H1 (cell line): ENCODE results near the gene NTRK2. TPM values are rescaled to one million over a fixed set of nuclear protein-coding genes. Genes with fewer than 3 reads are reported as not detected.

Experiments used
- CTCF ChIA-PET: fragments of 300-600 bp; sonication (Branson Sonifier 250); formaldehyde crosslinking; loops from one replicate; lab custom pipeline; 2021; ENCODE audit not compliant: partially characterized antibody; lab: Charles Lee
- POLR2A ChIA-PET: fragments of 300-600 bp; sonication (Branson Sonifier 250); formaldehyde crosslinking; loops from one replicate; lab custom pipeline; 2021; ENCODE audit warnings: inconsistent platforms; ENCODE audit not compliant: partially characterized antibody; lab: Charles Lee
- DNase-seq, 2 experiments: peaks; one replicate each; pipeline versions ENCODE4 v3.0.0 to v3.0.0-alpha.2; 2010 to 2022; ENCODE audit warnings: low spot score in 2 of 2, low read depth in 1 of 2, mixed read lengths in 1 of 2
- FAIRE-seq: peaks from 2 replicates; lab custom pipeline; 2011; peaks lifted over from hg19 to GRCh38; lab: Jason Lieb, UNC
- H2AFZ ChIP-seq: 2 replicates; pipeline ENCODE4 v1.8.1; 2012; ENCODE audit warnings: low read length, inconsistent platforms
- H2AK5ac ChIP-seq: 2 replicates; pipeline ENCODE4 v1.6.1; 2013; ENCODE audit warnings: low read depth, low read length
- H2BK120ac ChIP-seq: replicated peaks from 2 replicates; pipeline ENCODE3; 2013; ENCODE audit warnings: low read depth, low read length, inconsistent platforms
- H2BK12ac ChIP-seq: 2 replicates; pipeline ENCODE4 v1.6.1; 2013; ENCODE audit warnings: low read depth, low read length
- H2BK15ac ChIP-seq: 2 replicates; pipeline ENCODE4 v1.6.1; 2013; ENCODE audit warnings: low read length
- H2BK20ac ChIP-seq: 2 replicates; pipeline ENCODE4 v1.6.1; 2013; ENCODE audit warnings: low read length
- H2BK5ac ChIP-seq: 2 replicates; pipeline ENCODE4 v1.6.1; 2013; ENCODE audit warnings: low read depth, low read length
- H3K14ac ChIP-seq: 2 replicates; pipeline ENCODE4 v1.6.1; 2013; ENCODE audit warnings: inconsistent platforms; ENCODE audit not compliant: insufficient read length
- H3K18ac ChIP-seq: 2 replicates; pipeline ENCODE4 v1.6.1; 2013; ENCODE audit warnings: low read length; ENCODE audit errors: extremely low read depth
- H3K23ac ChIP-seq: 2 replicates; pipeline ENCODE4 v1.6.1; 2013; ENCODE audit warnings: inconsistent platforms; ENCODE audit not compliant: insufficient read length
- H3K23me2 ChIP-seq: 2 replicates; pipeline ENCODE4 v1.6.1; 2013; ENCODE audit warnings: low read depth, low read length
- H3K27ac ChIP-seq: 2 replicates; pipeline ENCODE4 v1.6.1; 2011; ENCODE audit warnings: low read depth, low read length, inconsistent platforms
- H3K27me3 ChIP-seq, 4 experiments: replicated peaks in 1 of 4; 1 replicate in 1 of 4; 2 replicates in 3 of 4; pipeline versions ENCODE4 v1.6.1 to v1.8.1; 2011 to 2013; ENCODE audit warnings: low read length in 3 of 4, mild to moderate bottlenecking in 3 of 4, inconsistent platforms in 2 of 4, mixed read lengths in 2 of 4, moderate library complexity in 1 of 4; ENCODE audit not compliant: control insufficient read depth in 3 of 4, insufficient read depth in 3 of 4; ENCODE audit errors: extremely low read depth in 1 of 4
- H3K36me3 ChIP-seq, 4 experiments: 2 replicates each; pipeline versions ENCODE4 v1.6.1 to v1.8.1; 2011 to 2013; ENCODE audit warnings: mild to moderate bottlenecking in 4 of 4, low read length in 3 of 4, moderate library complexity in 2 of 4, control low read depth in 1 of 4, inconsistent platforms in 1 of 4; ENCODE audit not compliant: insufficient read depth in 4 of 4, control insufficient read depth in 2 of 4
- H3K4ac ChIP-seq: replicated peaks from 2 replicates; pipeline ENCODE3; 2013; ENCODE audit warnings: low read length, low read depth, mixed read lengths, inconsistent platforms; ENCODE audit not compliant: insufficient read length
- H3K4me1 ChIP-seq, 4 experiments: replicated peaks in 1 of 4; 1 replicate in 1 of 4; 2 replicates in 3 of 4; pipeline versions ENCODE4 v1.6.1 to v1.8.1; 2011 to 2013; ENCODE audit warnings: low read length in 3 of 4, inconsistent platforms in 2 of 4, mixed read lengths in 1 of 4; ENCODE audit not compliant: insufficient read depth in 4 of 4, control insufficient read depth in 3 of 4
- H3K4me2 ChIP-seq, 2 experiments: 2 replicates each; pipeline versions ENCODE4 v1.6.1 to v1.8.1; 2011 to 2013; ENCODE audit warnings: low read depth in 2 of 2, low read length in 2 of 2, control low read depth in 1 of 2, inconsistent platforms in 1 of 2, mild to moderate bottlenecking in 1 of 2; ENCODE audit not compliant: insufficient read depth in 1 of 2
- H3K4me3 ChIP-seq, 4 experiments: fragments of 200-600, 300-600 bp in 1 of 4; sonication (generic), shearing (Covaris generic), sonication (Bioruptor Twin) in 1 of 4; 2 replicates each; pipeline versions ENCODE4 v1.5.1 to v1.8.1; 2011 to 2016; ENCODE audit warnings: low read length in 4 of 4, low read depth in 3 of 4, control low read depth in 2 of 4, inconsistent platforms in 2 of 4, mild to moderate bottlenecking in 2 of 4, mixed read lengths in 1 of 4, moderate library complexity in 1 of 4; ENCODE audit not compliant: insufficient read depth in 2 of 4; ENCODE audit errors: extremely low read depth in 1 of 4
- H3K56ac ChIP-seq: replicated peaks from 2 replicates; pipeline ENCODE3; 2013; ENCODE audit warnings: low read depth, mild to moderate bottlenecking, mixed read lengths, low read length, inconsistent platforms; ENCODE audit not compliant: insufficient read length
- H3K79me1 ChIP-seq: 2 replicates; pipeline ENCODE4 v1.6.1; 2013; ENCODE audit warnings: low read depth, low read length, control low read depth
- H3K79me2 ChIP-seq, 2 experiments: 2 replicates each; pipeline versions ENCODE4 v1.6.1 to v1.8.1; 2012 to 2013; ENCODE audit warnings: low read length in 2 of 2, mild to moderate bottlenecking in 2 of 2, inconsistent platforms in 1 of 2; ENCODE audit not compliant: insufficient read depth in 2 of 2, control insufficient read depth in 1 of 2
- H3K9ac ChIP-seq, 4 experiments: replicated peaks in 1 of 4; 1 replicate in 1 of 4; 2 replicates in 3 of 4; pipeline versions ENCODE4 v1.6.1 to v1.8.1; 2011 to 2013; ENCODE audit warnings: low read depth in 3 of 4, low read length in 3 of 4, control low read depth in 2 of 4, mild to moderate bottlenecking in 2 of 4, moderate library complexity in 2 of 4, inconsistent platforms in 1 of 4; ENCODE audit errors: extremely low read depth in 1 of 4
- H3K9me3 ChIP-seq, 2 experiments: 2 replicates each; pipeline versions ENCODE4 v1.6.1 to v1.8.1; 2012 to 2013; ENCODE audit warnings: mild to moderate bottlenecking in 2 of 2, moderate library complexity in 2 of 2, control low read depth in 1 of 2, inconsistent platforms in 1 of 2, low read depth in 1 of 2, low read length in 1 of 2, mixed read lengths in 1 of 2; ENCODE audit not compliant: insufficient read depth in 2 of 2
- H4K20me1 ChIP-seq, 2 experiments: replicated peaks in 1 of 2; 2 replicates each; pipeline versions ENCODE3 to v1.8.1; 2011 to 2013; ENCODE audit warnings: inconsistent platforms in 2 of 2, low read length in 2 of 2, mild to moderate bottlenecking in 1 of 2; ENCODE audit not compliant: insufficient read depth in 2 of 2, control insufficient read depth in 1 of 2
- H4K5ac ChIP-seq: 2 replicates; pipeline ENCODE4 v1.6.1; 2013; ENCODE audit warnings: low read length, low read depth, mixed read lengths, inconsistent platforms; ENCODE audit not compliant: insufficient read length
- H4K8ac ChIP-seq: 2 replicates; pipeline ENCODE4 v1.8.0; 2013; ENCODE audit warnings: mild to moderate bottlenecking, moderate library complexity, low read length, inconsistent platforms; ENCODE audit not compliant: insufficient read depth; ENCODE audit errors: extremely low read depth
- H4K91ac ChIP-seq: replicated peaks from 2 replicates; pipeline ENCODE3; 2013; ENCODE audit warnings: low read length, mixed read lengths, inconsistent platforms; ENCODE audit not compliant: insufficient read length
- BCL11A ChIP-seq, 2 experiments: IDR thresholded peaks; one replicate each; pipeline ENCODE4 v1.6.1; 2011; ENCODE audit warnings: low read depth in 2 of 2, low read length in 2 of 2, mild to moderate bottlenecking in 2 of 2
- CHD1 ChIP-seq: IDR thresholded peaks from 2 replicates; pipeline ENCODE4 v1.6.1; 2012; ENCODE audit warnings: low read depth, low read length, improper control_type of control experiment
- EGR1 ChIP-seq: IDR thresholded peaks from 2 replicates; pipeline ENCODE4 v1.6.1; 2011; ENCODE audit warnings: low read depth, low read length, borderline replicate concordance
- EP300 ChIP-seq, 2 experiments: IDR thresholded peaks; 1 replicate in 1 of 2; 2 replicates in 1 of 2; pipeline ENCODE4 v1.6.1; 2011 to 2012; ENCODE audit warnings: low read depth in 2 of 2, low read length in 2 of 2, mild to moderate bottlenecking in 2 of 2, borderline replicate concordance in 1 of 2, inconsistent platforms in 1 of 2, moderate library complexity in 1 of 2
- HDAC2 ChIP-seq, 2 experiments: fragments of 300-600 bp in 1 of 2; sonication (generic) in 1 of 2; IDR thresholded peaks; 2 replicates each; pipeline ENCODE4 v1.6.1; 2011 to 2012; ENCODE audit warnings: low read depth in 2 of 2, low read length in 2 of 2, mild to moderate bottlenecking in 2 of 2, moderate library complexity in 2 of 2, borderline replicate concordance in 1 of 2, inconsistent platforms in 1 of 2
- MAFK ChIP-seq: IDR thresholded peaks from 2 replicates; pipeline ENCODE4 v1.6.1; 2012; ENCODE audit warnings: low read depth, mild to moderate bottlenecking, improper control_type of control experiment, low read length
- RBBP5 ChIP-seq: IDR thresholded peaks from 2 replicates; pipeline ENCODE4 v1.7.1; 2012; ENCODE audit warnings: low read depth, mild to moderate bottlenecking, inconsistent platforms, low read length, moderate library complexity, borderline replicate concordance
- RFX5 ChIP-seq: IDR thresholded peaks from 2 replicates; pipeline ENCODE4 v1.6.1; 2011; ENCODE audit warnings: low read depth, low read length, improper control_type of control experiment, borderline replicate concordance
- SIX5 ChIP-seq: IDR thresholded peaks from 2 replicates; pipeline ENCODE4 v1.6.1; 2011; ENCODE audit warnings: mild to moderate bottlenecking, low read depth, low read length
- SRF ChIP-seq: IDR thresholded peaks from 2 replicates; pipeline ENCODE4 v1.6.1; 2011; ENCODE audit warnings: mild to moderate bottlenecking, low read depth, low read length, moderate library complexity
- TAF7 ChIP-seq: optimal IDR thresholded peaks from 2 replicates; pipeline ENCODE3; 2011; ENCODE audit warnings: low read depth, mild to moderate bottlenecking, inconsistent platforms, low read length, moderate library complexity, borderline replicate concordance
- WGBS, 2 experiments: shearing (Covaris generic) in 1 of 2; methylation state at CpG; one replicate each; pipeline versions ENCODE4 v1.1.6 to v1.1.7; 2013 to 2015; ENCODE audit warnings: low lambda C conversion rate in 2 of 2, mixed read lengths in 2 of 2, inconsistent platforms in 1 of 2, low coverage in 1 of 2, missing lambda C conversion rate in 1 of 2; ENCODE audit not compliant: insufficient replicate concordance in 2 of 2, insufficient coverage in 1 of 2, insufficient read length in 1 of 2; ENCODE audit errors: extremely low coverage in 1 of 2, missing lambda C conversion rate in 1 of 2; 5-methylcytosine and 5-hydroxymethylcytosine counted together
- polyA plus RNA-seq, 7 experiments: library from polyadenylated mRNA; depleted of rRNA in 3 of 7; stranded (reverse) in 5 of 7; unstranded in 2 of 7; fragments of >200 nt in 5 of 7; fragments of 200-250 nt in 2 of 7; gene quantifications; 1 replicate in 5 of 7; 2 replicates in 1 of 7; 4 replicates in 1 of 7; pipeline versions ENCODE4 v1.2.1 to v1.2.3, GENCODE V29; 2011 to 2013; ENCODE audit warnings: missing spikeins in 2 of 7, mixed read lengths in 2 of 7
- total RNA-seq: library from RNA; stranded (reverse); fragmentation: NEBNext Ultra II Directional; extraction: Animal tissue kit (Norgen Biotek cat#: 25700); gene quantifications from 2 replicates; pipeline ENCODE4 v1.2.1, GENCODE V29; 2021
- TF ChIP-seq, protein P1 (sequence below): IDR thresholded peaks from 2 replicates; pipeline ENCODE4 v1.6.1; 2012; ENCODE audit warnings: low read length, inconsistent platforms

The NTRK2 gene
- total and polyA plus RNA-seq, 2 of the 8 experiments (the other 6 are each of a cell fraction or from before 2014, with no cell fraction given): 0.03 to 0.04 TPM

- H3K27ac ChIP-seq: no peak overlapping the region
- no peak overlapping the region for H3K4me2 ChIP-seq
- H3K23me2 ChIP-seq: no peaks in the 10 kb centered on the region
- no peak overlapping the region for H2BK12ac ChIP-seq
- no peak overlapping the region for H2AFZ ChIP-seq
- no peak overlapping the region for H3K9ac ChIP-seq
- no peak overlapping the region for H3K14ac ChIP-seq
- H3K36me3 ChIP-seq: no peaks in the 10 kb centered on the region
- H3K9me3 ChIP-seq: no peaks in the 10 kb centered on the region
- FAIRE-seq: no peak
- no peaks in the 10 kb centered on the region for H4K20me1 ChIP-seq
- no peak overlapping the region for H4K8ac ChIP-seq
- H3K4me3 ChIP-seq: no peak overlapping the region
- H3K56ac ChIP-seq: no peak overlapping the region
- no peak overlapping the region for H4K5ac ChIP-seq
- H3K27me3 ChIP-seq: no peaks in the 10 kb centered on the region
- H2BK15ac ChIP-seq: no peak overlapping the region
- H3K18ac ChIP-seq: no peak overlapping the region
- H4K91ac ChIP-seq: no peak overlapping the region
- no peaks in the 10 kb centered on the region for H3K79me1 ChIP-seq
- no peak overlapping the region for H2BK20ac ChIP-seq
- H3K4ac ChIP-seq: no peak overlapping the region
- 91% methylated on average over 1 of the region's 1 CpG; no CpG with 5 or more reads in 1 of the 2 experiments for WGBS, 2 experiments
- ChIA-PET CTCF (interaction anchor here (0.8 to 2.0 kb wide), 3 partner anchors 11 to 281 kb away, joined by 3 to 10 read pairs (median 3); no protein-coding TSS in a partner anchor), POLR2A (no interaction called here)
- H2AK5ac ChIP-seq: no peak overlapping the region
- no peaks in the 10 kb centered on the region for H3K79me2 ChIP-seq
- H2BK120ac ChIP-seq: no peak overlapping the region
- H3K23ac ChIP-seq: no peak overlapping the region
- no peaks in the 10 kb centered on the region for H3K4me1 ChIP-seq
- no peak for DNase-seq
- H2BK5ac ChIP-seq: no peak overlapping the region
- no peak for TF ChIP-seq SIX5
- TF ChIP-seq MAFK: no peak
- no peak for TF ChIP-seq EP300 (IDR thresholded peaks at IDR 0.05; ENCODE audit: borderline replicate concordance in 1 of 2, low read depth in 2 of 2, low read length in 2 of 2)
- no peak for TF ChIP-seq TAF7
- TF ChIP-seq CHD1: no peak
- TF ChIP-seq BCL11A (IDR thresholded peaks at IDR 0.05; ENCODE audit: low read depth in 2 of 2, low read length in 2 of 2): no peak
- TF ChIP-seq, protein P1, sequence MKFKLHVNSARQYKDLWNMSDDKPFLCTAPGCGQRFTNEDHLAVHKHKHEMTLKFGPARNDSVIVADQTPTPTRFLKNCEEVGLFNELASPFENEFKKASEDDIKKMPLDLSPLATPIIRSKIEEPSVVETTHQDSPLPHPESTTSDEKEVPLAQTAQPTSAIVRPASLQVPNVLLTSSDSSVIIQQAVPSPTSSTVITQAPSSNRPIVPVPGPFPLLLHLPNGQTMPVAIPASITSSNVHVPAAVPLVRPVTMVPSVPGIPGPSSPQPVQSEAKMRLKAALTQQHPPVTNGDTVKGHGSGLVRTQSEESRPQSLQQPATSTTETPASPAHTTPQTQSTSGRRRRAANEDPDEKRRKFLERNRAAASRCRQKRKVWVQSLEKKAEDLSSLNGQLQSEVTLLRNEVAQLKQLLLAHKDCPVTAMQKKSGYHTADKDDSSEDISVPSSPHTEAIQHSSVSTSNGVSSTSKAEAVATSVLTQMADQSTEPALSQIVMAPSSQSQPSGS: no peak
- no peak for TF ChIP-seq RBBP5
- no peak for TF ChIP-seq HDAC2 (IDR thresholded peaks at IDR 0.05; ENCODE audit: borderline replicate concordance in 1 of 2, low read depth in 2 of 2, low read length in 2 of 2)
- no peak for TF ChIP-seq SRF
- no peak for TF ChIP-seq EGR1
- no peak for TF ChIP-seq RFX5
Measured at GRCh38 chr9:84978661-84979060, 309.1 kb downstream of the NTRK2 start.
